Stomach smooth muscle (tissue), 2 donors: ENCODE results near the gene ZFHX3.

Experiments
- H3K27ac ChIP-seq: one replicate; pipeline ENCODE4 v1.7.0; 2013; ENCODE audit warnings: mild to moderate bottlenecking, low read length, inconsistent platforms
- H3K27me3 ChIP-seq, 2 donors: one replicate each; pipeline ENCODE4 v1.7.0; 2013; ENCODE audit warnings: low read length in 2 of 2; ENCODE audit not compliant: insufficient read depth in 2 of 2, control insufficient read depth in 1 of 2
- H3K36me3 ChIP-seq, 2 donors: one replicate each; pipeline ENCODE4 v1.7.0; 2013; ENCODE audit warnings: low read length in 2 of 2; ENCODE audit not compliant: control insufficient read depth in 2 of 2, insufficient read depth in 2 of 2
- H3K4me1 ChIP-seq: one replicate; pipeline ENCODE4 v1.7.0; 2013; ENCODE audit warnings: low read length; ENCODE audit not compliant: control insufficient read depth, insufficient read depth
- H3K4me3 ChIP-seq, 2 donors: one replicate each; pipeline ENCODE4 v1.7.0; 2013; ENCODE audit warnings: low read length in 2 of 2
- H3K9ac ChIP-seq, 2 donors: one replicate each; pipeline ENCODE4 v1.7.0; 2013; ENCODE audit warnings: low read length in 2 of 2, mild to moderate bottlenecking in 1 of 2
- H3K9me3 ChIP-seq, 2 donors: one replicate each; pipeline ENCODE4 v1.7.0; 2013; ENCODE audit warnings: low read length in 2 of 2; ENCODE audit not compliant: control insufficient read depth in 2 of 2
- donor health status: healthy.
- donor health status: Pancreatic carcinoma.

ZFHX3 gene

GRCh38 chr16:73049091-73049490 is 1.2 kb upstream of the ZFHX3 start:
- Histone ChIP-seq H3K27ac (peak overlapping the region; percentile 99), H3K4me1 (peaks cover 81% of the 10 kb centered on the region), H3K4me3 (peak overlapping the region; percentile 54 to 87), H3K27me3 (no peaks in the 10 kb centered on the region), H3K9me3 (no peaks in the 10 kb centered on the region), H3K9ac (peak overlapping the region; percentile 86 to 88), H3K36me3 (no peaks in the 10 kb centered on the region)

GRCh38 chr16:73048292-73049080 is 558 bp upstream of the ZFHX3 start:
- H3K9ac ChIP-seq = peak overlapping the region; percentile 86 to 88
- H3K36me3 ChIP-seq = no peaks in the 10 kb centered on the region
- peaks cover 82% of the 10 kb centered on the region for H3K4me1 ChIP-seq
- no peaks in the 10 kb centered on the region for H3K27me3 ChIP-seq
- peak overlapping the region; percentile 54 to 87 for H3K4me3 ChIP-seq
- H3K9me3 ChIP-seq = no peaks in the 10 kb centered on the region
- H3K27ac ChIP-seq = peak overlapping the region; percentile 99

DNA sequence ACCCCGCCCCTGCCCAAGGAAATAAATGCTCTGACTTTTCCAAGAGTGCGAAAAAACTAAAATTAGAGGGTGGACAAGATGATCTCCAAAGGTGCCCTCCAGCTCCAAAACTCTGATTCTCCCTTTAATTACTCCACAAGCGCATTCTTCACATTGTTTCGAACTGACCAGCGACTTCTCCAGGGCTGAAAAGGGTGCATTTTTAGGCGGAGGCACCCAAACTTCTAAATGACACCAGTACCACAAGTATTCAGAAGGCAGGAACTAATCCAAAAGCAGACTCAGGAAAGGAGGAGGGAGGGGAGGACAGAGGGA is 750 bp downstream of the ZFHX3 start:
- Histone ChIP-seq H3K4me3 (peak overlapping the region; percentile 77 to 87), H3K9me3 (no peaks in the 10 kb centered on the region), H3K4me1 (peaks cover 84% of the 10 kb centered on the region), H3K27ac (peak overlapping the region; percentile 99), H3K27me3 (no peaks in the 10 kb centered on the region), H3K9ac (peak overlapping the region; percentile 88 to 92), H3K36me3 (no peaks in the 10 kb centered on the region)

DNA sequence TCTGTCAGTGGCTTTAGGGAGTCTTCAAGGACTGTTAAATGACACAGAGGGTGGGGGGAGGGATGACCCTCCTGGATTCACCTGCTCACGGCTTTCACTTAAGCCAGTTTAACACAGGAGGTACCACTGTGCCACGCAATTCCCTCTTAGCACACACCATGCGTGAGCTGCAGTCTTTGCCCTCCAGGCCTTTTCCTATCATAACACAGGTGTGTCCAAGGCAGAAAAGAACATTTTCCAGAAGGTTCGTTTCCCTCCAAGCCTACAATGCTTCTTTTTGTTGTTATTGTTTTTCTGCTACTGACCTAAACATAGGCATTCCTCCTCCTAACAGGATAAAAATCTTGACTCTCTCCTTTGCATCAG is 1.1 kb downstream of the ZFHX3 start:
- H3K27me3 ChIP-seq = no peaks in the 10 kb centered on the region
- H3K4me3 ChIP-seq = peak overlapping the region; percentile 77 to 87
- H3K27ac ChIP-seq = peak overlapping the region; percentile 99
- H3K9ac ChIP-seq = peak overlapping the region; percentile 88 to 92
- H3K9me3 ChIP-seq = no peaks in the 10 kb centered on the region
- H3K4me1 ChIP-seq = peaks cover 84% of the 10 kb centered on the region
- no peaks in the 10 kb centered on the region for H3K36me3 ChIP-seq

DNA sequence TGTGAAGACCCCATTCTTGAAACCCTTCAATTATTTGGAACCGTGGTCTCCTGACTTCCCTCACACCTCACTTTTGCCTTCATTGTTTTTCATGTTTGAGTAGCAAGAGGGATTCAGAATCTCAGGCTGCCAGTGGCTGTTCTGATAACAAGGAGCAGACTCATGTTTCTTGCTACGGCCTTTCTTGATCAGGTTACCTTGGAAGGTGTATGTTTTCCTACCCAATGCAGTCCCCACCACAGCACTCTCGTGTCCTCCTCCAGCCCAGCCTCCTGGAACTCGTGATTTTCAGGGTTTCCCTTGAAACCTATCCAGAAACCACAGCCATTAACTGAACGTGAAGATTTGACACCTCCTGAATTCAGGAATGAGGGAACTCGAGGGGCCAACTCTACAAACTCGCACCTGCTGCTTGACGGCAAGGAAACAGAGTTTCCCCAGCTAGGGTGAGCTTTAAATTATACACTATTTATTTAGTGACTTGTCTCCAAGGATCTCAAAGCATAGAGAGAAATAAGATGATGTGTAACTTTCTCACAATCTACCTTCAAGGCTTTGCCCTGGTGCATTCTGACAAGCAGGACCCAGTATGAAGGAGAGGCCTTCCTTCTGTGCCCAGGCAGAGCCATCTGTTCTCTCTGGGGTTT is 1.6 kb downstream of the ZFHX3 start:
- Histone ChIP-seq H3K9me3 (no peaks in the 10 kb centered on the region), H3K36me3 (no peaks in the 10 kb centered on the region), H3K27ac (peak overlapping the region; percentile 99), H3K27me3 (no peaks in the 10 kb centered on the region), H3K9ac (peak overlapping the region; percentile 88 to 92), H3K4me3 (peak overlapping the region; percentile 77 to 87), H3K4me1 (peaks cover 84% of the 10 kb centered on the region)

GRCh38 chr16:73043828-73044467 is 4.0 kb downstream of the ZFHX3 start:
- H3K9ac ChIP-seq = peak overlapping the region; percentile 53 to 58
- no peaks in the 10 kb centered on the region for H3K27me3 ChIP-seq
- no peaks in the 10 kb centered on the region for H3K36me3 ChIP-seq
- peaks cover 72% of the 10 kb centered on the region for H3K4me1 ChIP-seq
- H3K27ac ChIP-seq = peak overlapping the region; percentile 76
- H3K9me3 ChIP-seq = no peaks in the 10 kb centered on the region
- peak overlapping the region; percentile 42 to 54 for H3K4me3 ChIP-seq

DNA sequence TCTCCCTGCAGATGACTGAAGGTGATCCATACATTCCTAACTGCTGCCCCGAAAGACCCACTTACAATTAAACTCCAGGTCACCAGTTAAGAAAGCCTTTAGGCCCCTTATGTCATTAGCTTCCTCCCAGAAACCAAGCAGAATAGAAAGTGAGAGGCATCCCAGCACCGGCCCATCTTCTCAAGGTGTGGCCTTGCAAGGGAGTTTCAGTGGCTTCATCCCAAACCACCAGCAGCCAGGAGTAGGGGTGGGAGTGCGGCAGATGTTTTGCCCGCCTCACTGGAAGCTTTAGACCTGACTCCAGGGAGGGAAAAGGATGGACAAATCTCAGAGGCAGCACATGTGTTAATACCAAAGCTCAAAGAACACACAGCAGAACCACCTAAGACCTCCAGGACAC is 5.1 kb downstream of the ZFHX3 start:
- Histone ChIP-seq H3K4me3 (peak overlapping the region in 1 of 2 donors; percentile 15), H3K27me3 (no peaks in the 10 kb centered on the region), H3K27ac (peak overlapping the region; percentile 76), H3K9me3 (no peaks in the 10 kb centered on the region), H3K36me3 (no peaks in the 10 kb centered on the region), H3K4me1 (peaks cover 72% of the 10 kb centered on the region), H3K9ac (peak overlapping the region; percentile 13 to 53)

DNA sequence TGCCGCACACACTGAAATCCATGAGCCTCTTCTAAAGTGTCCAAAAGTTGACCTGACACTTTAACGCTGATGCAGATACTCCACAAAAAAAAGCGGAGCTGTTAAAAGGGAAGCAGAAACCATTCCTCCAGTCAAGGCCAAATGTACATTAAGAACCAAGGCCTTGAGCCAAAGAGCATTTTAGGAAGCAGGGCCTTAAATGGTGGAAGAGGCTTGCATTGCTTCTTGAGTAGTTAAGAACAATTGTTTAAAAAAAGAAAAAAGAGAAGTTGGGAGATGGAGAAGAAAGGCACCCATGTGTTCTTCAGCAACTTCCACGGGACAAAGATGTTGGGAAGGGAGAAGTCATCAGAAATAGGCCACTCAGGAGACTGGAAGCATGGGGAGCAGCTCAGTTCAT is 6.3 kb downstream of the ZFHX3 start:
- peaks cover 74% of the 10 kb centered on the region for H3K4me1 ChIP-seq
- no peak overlapping the region for H3K4me3 ChIP-seq
- peak overlapping the region; percentile 76 for H3K27ac ChIP-seq
- H3K9ac ChIP-seq = peak overlapping the region in 1 of 2 donors; percentile 23
- H3K27me3 ChIP-seq = no peaks in the 10 kb centered on the region
- no peaks in the 10 kb centered on the region for H3K9me3 ChIP-seq
- no peaks in the 10 kb centered on the region for H3K36me3 ChIP-seq

DNA sequence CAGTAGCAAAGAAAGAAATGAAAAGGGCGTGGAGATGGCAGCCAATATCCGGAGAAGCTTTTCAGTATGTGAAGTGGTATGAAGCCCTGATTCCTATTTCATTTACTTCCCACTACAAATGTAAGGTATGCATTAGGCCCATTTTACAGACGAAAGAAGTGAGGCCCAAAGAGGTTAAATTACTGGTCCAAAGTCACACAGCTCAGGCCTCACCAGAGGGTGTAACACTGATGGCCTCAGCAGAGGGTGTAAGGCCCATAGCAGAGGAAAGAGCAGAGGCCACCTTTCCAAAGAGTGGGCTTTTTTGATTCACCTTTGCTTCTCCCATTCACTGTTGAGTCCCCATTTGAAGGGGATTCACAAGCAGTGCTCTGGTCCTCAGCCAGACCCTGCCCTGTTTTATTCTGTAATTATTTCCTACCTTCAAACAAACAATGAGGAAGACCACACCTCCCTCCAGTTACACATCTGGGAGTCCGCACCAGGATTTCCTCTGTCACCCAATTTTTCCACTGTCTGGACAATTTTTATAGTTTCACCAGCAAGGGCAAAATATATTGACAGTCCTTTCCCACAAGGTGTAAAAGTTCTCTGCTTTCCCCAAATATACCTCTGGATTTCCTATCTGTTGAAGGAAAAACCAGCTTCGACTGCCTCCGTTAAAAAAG is 7.1 kb downstream of the ZFHX3 start:
- H3K9me3 ChIP-seq = no peaks in the 10 kb centered on the region
- H3K4me1 ChIP-seq = peaks cover 75% of the 10 kb centered on the region
- H3K4me3 ChIP-seq = no peak overlapping the region
- H3K36me3 ChIP-seq = no peaks in the 10 kb centered on the region
- no peaks in the 10 kb centered on the region for H3K27me3 ChIP-seq
- peak overlapping the region; percentile 46 for H3K27ac ChIP-seq
- H3K9ac ChIP-seq = no peak overlapping the region

DNA sequence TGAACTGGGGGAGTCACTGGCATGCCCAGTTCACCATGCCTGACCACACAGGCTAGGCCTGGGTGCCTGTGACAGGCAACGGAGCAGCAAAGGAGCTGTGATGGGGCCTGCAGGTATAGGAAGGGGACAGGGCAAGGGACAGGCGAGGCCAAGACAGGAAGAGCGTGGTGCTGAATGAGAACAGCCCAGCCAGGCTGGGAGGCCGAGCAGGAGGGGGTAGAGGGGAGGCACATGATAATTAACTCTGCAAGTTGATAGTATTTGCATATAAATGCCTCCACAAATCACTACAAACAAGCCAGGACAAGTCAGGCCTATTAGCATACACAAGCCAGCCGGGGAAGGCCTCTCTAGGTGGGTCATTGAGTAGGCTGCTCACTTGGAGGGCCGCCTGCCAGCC is 7.8 kb downstream of the ZFHX3 start:
- no peaks in the 10 kb centered on the region for H3K36me3 ChIP-seq
- no peak overlapping the region for H3K4me3 ChIP-seq
- H3K9me3 ChIP-seq = no peaks in the 10 kb centered on the region
- H3K27me3 ChIP-seq = no peaks in the 10 kb centered on the region
- no peak overlapping the region for H3K9ac ChIP-seq
- H3K27ac ChIP-seq = no peak overlapping the region
- H3K4me1 ChIP-seq = peaks cover 79% of the 10 kb centered on the region
